Chondrocyte (in vitro differentiated cells): ENCODE data around the gene TAGLN2. TPM values are rescaled to one million over a fixed set of nuclear protein-coding genes. Genes with fewer than 3 reads are reported as not detected.
"Not testable (repeated sequence)": the region's sequence is repeated elsewhere in the genome, so short reads cannot be mapped to it uniquely, and the experiment has no call there.

Experiments used
- DNase-seq: peaks from one replicate; pipeline ENCODE4 v3.0.0; 2021; ENCODE audit warnings: mixed read lengths, low spot score
- H3K27ac Mint-ChIP-seq: one replicate; pipeline ENCODE4 v1.8.0; 2021; ENCODE audit warnings: mild to moderate bottlenecking, moderate library complexity, mixed read lengths; ENCODE audit not compliant: unreplicated experiment
- H3K27me3 Mint-ChIP-seq: 2 replicates; pipeline ENCODE4 v1.8.0; 2021; ENCODE audit warnings: low read depth, mixed read lengths
- H3K36me3 Mint-ChIP-seq: 2 replicates; pipeline ENCODE4 v1.8.0; 2021; ENCODE audit warnings: low read depth, mixed read lengths
- H3K4me1 Mint-ChIP-seq: 2 replicates; pipeline ENCODE4 v1.8.0; 2021; ENCODE audit warnings: low read depth, mild to moderate bottlenecking, mixed read lengths
- H3K4me3 Mint-ChIP-seq: one replicate; pipeline ENCODE4 v1.8.0; 2021; ENCODE audit warnings: mild to moderate bottlenecking, moderate library complexity, mixed read lengths; ENCODE audit not compliant: unreplicated experiment
- H3K9me3 Mint-ChIP-seq: 2 replicates; pipeline ENCODE4 v1.8.0; 2021; ENCODE audit warnings: low read depth, mixed read lengths
- total RNA-seq: library from RNA; stranded (reverse); gene quantifications from 3 replicates; pipeline ENCODE4 v1.2.1, GENCODE V29; 2021
- TF ChIP-seq, protein P1 (sequence below): fragments of 200-600 bp; sonication (generic); IDR thresholded peaks from 2 replicates; pipeline ENCODE4 v1.5.0; 2021; ENCODE audit warnings: antibody characterized with exemption, mild to moderate bottlenecking, moderate library complexity

The TAGLN2 gene
- total RNA-seq, 1 donor from 2014 or later = 392 TPM

DNA sequence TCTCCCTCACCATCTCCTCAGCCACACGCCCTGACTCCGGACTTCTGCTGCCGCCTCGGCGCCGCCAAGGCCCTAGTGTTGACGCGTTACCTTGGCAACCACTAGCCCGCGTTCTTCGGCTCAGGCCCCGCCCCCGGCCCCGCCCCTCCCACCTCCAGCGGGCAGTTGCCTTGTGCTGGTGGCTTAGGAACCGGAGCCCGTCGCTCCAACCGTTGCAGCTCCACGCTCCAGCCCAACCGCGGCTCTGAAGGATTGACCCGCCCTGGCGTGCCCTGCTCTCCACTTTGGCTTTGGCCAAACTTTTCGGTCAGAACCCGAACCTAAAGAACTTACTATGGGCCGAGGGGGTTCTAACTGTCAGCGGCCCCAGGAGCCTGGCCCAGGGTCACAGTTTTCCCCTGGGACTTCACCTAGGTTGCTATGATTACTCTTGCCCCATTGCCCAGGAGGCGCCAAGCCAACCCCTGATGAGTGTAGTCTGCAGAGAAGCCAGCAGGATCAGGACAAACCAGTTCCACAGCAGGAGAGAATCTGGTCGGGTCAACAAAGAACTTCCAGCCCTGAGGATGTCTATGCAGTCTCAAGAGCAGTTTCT is 25.1 kb downstream of the TAGLN2 start, which contains the start of gene CFAP45:
Gene CFAP45 (minus strand): TSS at position 80 of the 595 bp plus-strand sequence. CDS start 67 bp downstream, at position 13.
- Mint-ChIP-seq H3K36me3 (peaks cover 1% of the 10 kb centered on the region), H3K27me3 (no peaks in the 10 kb centered on the region)
- no peak for DNase-seq

DNA sequence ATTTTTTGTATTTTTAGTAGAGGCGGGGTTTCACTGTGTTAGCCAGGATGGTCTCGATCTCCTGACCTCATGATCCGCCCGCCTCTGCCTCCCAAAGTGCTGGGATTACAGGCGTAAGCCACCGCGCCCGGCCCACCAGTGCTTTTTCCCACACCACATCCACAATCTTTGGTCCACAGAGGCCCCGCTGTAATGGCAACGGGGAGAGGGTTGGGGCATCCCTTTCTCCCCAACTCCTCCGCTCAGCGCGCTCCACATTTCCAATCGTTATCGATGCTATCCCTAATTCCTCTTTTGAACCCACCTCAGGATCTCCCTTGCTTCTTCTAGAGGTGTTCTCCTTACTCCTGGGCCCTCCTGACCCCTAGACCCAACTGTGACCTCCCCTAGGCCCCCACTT is 25.7 kb downstream of the TAGLN2 start:
- peak overlapping the region; percentile 87 for H3K27ac Mint-ChIP-seq
- not testable (repeated sequence) for H3K36me3 Mint-ChIP-seq, H3K4me3 Mint-ChIP-seq, DNase-seq, H3K9me3 Mint-ChIP-seq, H3K27me3 Mint-ChIP-seq
- peaks cover 17% of the 10 kb centered on the region for H3K4me1 Mint-ChIP-seq

More for the DNA sequence above, 25.1 kb downstream of the TAGLN2 start, which contains the start of gene CFAP45:
- Mint-ChIP-seq H3K27ac (peak within 1 kb of the TSS; percentile 87), H3K9me3 (peaks cover 6% of the 10 kb centered on the region), H3K4me3 (no peak within 1 kb of the TSS), H3K4me1 (peaks cover 17% of the 10 kb centered on the region)
- TF ChIP-seq, protein P1, sequence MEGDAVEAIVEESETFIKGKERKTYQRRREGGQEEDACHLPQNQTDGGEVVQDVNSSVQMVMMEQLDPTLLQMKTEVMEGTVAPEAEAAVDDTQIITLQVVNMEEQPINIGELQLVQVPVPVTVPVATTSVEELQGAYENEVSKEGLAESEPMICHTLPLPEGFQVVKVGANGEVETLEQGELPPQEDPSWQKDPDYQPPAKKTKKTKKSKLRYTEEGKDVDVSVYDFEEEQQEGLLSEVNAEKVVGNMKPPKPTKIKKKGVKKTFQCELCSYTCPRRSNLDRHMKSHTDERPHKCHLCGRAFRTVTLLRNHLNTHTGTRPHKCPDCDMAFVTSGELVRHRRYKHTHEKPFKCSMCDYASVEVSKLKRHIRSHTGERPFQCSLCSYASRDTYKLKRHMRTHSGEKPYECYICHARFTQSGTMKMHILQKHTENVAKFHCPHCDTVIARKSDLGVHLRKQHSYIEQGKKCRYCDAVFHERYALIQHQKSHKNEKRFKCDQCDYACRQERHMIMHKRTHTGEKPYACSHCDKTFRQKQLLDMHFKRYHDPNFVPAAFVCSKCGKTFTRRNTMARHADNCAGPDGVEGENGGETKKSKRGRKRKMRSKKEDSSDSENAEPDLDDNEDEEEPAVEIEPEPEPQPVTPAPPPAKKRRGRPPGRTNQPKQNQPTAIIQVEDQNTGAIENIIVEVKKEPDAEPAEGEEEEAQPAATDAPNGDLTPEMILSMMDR = no peak

DNA sequence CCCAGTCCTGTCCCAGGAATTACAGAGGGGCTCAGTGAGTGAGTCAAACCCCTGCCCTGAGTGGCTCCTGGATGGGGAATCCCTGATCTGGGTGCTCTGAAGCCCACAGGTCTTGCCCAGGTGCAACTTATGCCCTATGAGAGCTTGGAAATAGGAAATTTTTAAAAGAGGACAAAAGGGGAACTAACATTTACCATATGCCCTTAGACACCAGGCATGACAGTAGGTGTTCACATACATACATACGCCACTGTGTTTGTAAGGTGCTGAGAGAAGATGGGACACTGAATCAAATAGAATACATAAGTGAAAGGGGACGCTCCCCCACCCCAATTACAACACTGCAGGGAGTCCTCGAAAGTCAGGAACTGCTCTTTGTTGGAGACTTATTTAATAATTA is 26.8 kb downstream of the TAGLN2 start:
- peaks cover 2% of the 10 kb centered on the region for H3K9me3 Mint-ChIP-seq
- TF ChIP-seq, protein P1 = no peak
- no peak overlapping the region for H3K4me3 Mint-ChIP-seq
- H3K36me3 Mint-ChIP-seq = no peaks in the 10 kb centered on the region
- no peaks in the 10 kb centered on the region for H3K27me3 Mint-ChIP-seq
- peaks cover 17% of the 10 kb centered on the region for H3K4me1 Mint-ChIP-seq
- DNase-seq = no peak
- no peak overlapping the region for H3K27ac Mint-ChIP-seq

DNA sequence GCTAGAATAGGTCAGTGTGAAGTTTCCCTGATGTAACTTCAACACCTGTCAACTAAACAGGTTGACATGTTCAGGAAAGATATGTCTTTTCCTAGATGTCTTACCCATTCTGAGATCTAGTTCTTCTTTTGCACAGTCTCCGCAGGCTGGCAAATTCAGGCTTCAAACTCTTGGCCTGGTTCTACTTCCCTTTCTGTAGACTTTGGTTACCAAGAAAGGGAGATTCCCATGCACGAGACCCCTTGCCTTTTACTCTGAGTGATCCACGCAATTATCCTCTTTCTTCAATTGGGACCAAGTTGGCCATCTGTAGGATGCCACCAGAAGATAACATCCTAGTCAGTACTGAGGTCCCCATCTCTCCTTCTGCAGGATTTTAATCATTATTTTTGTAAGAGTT is 27.3 kb downstream of the TAGLN2 start:
- Mint-ChIP-seq H3K27ac (no peak overlapping the region), H3K27me3 (no peaks in the 10 kb centered on the region)

DNA sequence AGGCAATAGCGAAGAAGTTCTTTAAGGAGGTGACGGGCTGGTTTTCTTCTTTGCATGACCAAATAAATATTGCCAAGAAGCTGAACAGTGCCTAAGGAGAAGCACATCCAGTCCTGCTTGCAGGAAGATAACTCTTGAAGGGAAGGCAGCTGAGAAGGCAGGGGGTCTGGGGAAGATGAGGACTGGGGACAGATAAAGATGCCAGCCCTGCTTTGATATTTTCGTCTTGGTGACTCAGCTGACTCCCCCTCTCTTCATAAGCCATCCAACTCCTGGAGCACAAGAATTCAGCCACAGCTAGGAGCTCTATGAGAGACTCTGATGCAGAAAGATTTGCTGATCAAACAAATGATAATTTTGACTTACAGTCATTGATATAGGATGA is 28.8 kb downstream of the TAGLN2 start:
- TF ChIP-seq, protein P1 = no peak

More for the DNA sequence above, 27.3 kb downstream of the TAGLN2 start:
- Mint-ChIP-seq H3K4me3 (no peak overlapping the region), H3K36me3 (no peaks in the 10 kb centered on the region), H3K9me3 (no peaks in the 10 kb centered on the region), H3K4me1 (peaks cover 17% of the 10 kb centered on the region)
- no peak for DNase-seq
- TF ChIP-seq, protein P1 = no peak

More for the DNA sequence above, 28.8 kb downstream of the TAGLN2 start:
- Mint-ChIP-seq H3K36me3 (no peaks in the 10 kb centered on the region), H3K4me1 (peaks cover 17% of the 10 kb centered on the region), H3K27me3 (no peaks in the 10 kb centered on the region), H3K9me3 (no peaks in the 10 kb centered on the region), H3K4me3 (no peak overlapping the region), H3K27ac (peak overlapping the region; percentile 4)
- no peak for DNase-seq
